PC-9 (cell line): ENCODE results near the gene GPC1.

ENCODE experiments used
- CTCF ChIP-seq: fragments of 200-600 bp; sonication (generic); conservative IDR thresholded peaks from 2 replicates; pipeline ENCODE4 v1.6.1; 2017; ENCODE audit warnings: mixed run types, antibody characterized with exemption, mild to moderate bottlenecking, moderate library complexity
- EZH2 ChIP-seq: fragments of 200-600 bp; sonication (generic); IDR thresholded peaks from 2 replicates; pipeline ENCODE4 v1.8.0; 2017; ENCODE audit warnings: antibody characterized with exemption, low read depth

DNA sequence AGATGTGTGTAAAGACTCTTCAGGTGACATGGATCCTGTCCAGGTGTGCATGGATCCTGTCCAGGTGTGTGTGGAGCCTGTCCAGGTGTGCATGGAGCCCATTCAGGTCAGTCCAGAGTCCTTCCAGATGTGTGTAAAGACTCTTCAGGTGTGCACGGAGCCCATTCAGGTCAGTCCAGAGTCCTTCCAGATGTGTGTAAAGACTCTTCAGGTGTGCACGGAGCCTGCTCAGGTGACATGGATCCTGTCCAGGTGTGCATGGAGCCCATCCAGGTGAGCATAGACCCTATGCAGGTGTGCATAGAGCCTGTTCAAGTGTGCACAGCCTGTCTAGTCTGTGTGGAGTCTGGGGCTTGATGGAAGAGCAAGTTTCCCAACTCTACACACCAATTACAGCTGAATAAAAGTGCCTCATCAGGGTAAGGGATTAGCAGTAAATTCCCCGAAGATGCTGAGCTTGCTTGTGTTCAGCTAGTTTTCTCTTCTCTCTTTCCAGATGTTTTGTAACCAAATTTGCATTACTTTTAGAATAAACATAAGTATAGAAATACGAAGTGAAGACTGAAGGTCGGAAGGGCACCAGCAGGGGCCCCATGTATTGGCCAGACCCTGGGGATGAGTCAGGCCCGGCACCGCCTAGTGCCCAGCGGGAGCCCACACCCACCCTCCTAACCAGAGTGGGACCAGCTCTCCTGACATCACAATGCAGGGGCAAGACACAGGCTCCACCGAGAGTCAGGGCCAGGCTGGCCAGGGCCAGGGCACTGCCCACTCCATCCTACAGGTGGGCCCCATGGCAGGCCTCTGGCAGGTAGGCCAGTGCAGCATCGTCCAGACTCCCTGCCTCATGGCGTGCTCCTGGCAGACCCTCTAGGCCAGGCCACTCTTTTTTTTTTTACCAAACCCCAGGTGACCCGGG is 38.6 kb upstream of the GPC1 start:
- TF ChIP-seq CTCF = no peak
- no peak for TF ChIP-seq EZH2
